ENCODE data around the gene DCST1. TPM values are rescaled to one million over a fixed set of nuclear protein-coding genes. Genes with fewer than 3 reads are reported as not detected.
"Not testable (repeated sequence)": the region's sequence is repeated elsewhere in the genome, so short reads cannot be mapped to it uniquely, and the experiment has no call there.

The DCST1 gene
- total RNA-seq: not detected

GRCh38 chr1:155033524-155033923 lies at the start of gene DCST1, which contains the start of gene DCST2:
TSS of gene DCST1 (plus strand) at chr1:155033824. CDS start at chr1:155034037, 213 bp downstream.
TSS of gene DCST2 (minus strand) at chr1:155033781. CDS start at chr1:155033701, 80 bp downstream.
- DNase-seq (no peak), ATAC-seq (no peak)
- intact Hi-C loops (cut with DNase I, micrococcal nuclease): no loop called here
- ChIA-PET POLR2A (no interaction called here), CTCF (interaction anchor here (1.0 to 1.5 kb wide), 3 partner anchors 8 to 16 kb away, joined by 3 to 6 read pairs (median 4); no protein-coding TSS in a partner anchor)
- H3K36me3 Mint-ChIP-seq (ENCODE audit: low read depth): no peaks in the 10 kb centered on the region
- no peak within 1 kb of the TSS for H3K4me3 Mint-ChIP-seq
- no peaks in the 10 kb centered on the region for H3K9me3 Mint-ChIP-seq (ENCODE audit: low read depth)
- H3K4me1 Mint-ChIP-seq: no peaks in the 10 kb centered on the region
- no peak within 1 kb of the TSS for H3K27ac Mint-ChIP-seq
- no peaks in the 10 kb centered on the region for H3K27me3 Mint-ChIP-seq

- ATAC-seq; H3K27ac Mint-ChIP-seq; H3K4me3 Mint-ChIP-seq; intact Hi-C loops (cut with DNase I, micrococcal nuclease); H3K9me3 Mint-ChIP-seq (ENCODE audit: low read depth); DNase-seq; H3K27me3 Mint-ChIP-seq: not testable (repeated sequence)
- ChIA-PET CTCF (interaction anchor here (1.1 to 6.5 kb wide), 3 partner anchors 10 to 25 kb away, joined by 3 to 82 read pairs (median 4); partner anchors contain the start of genes LENEP and PYGO2), POLR2A (interaction anchor here (0.8 kb wide), 1 partner anchor 10 kb away, joined by 6 read pairs; no protein-coding TSS in a partner anchor)
- peaks cover 23% of the 10 kb centered on the region for H3K4me1 Mint-ChIP-seq
- H3K36me3 Mint-ChIP-seq (ENCODE audit: low read depth): peaks cover 26% of the 10 kb centered on the region
These were observed 46.9 kb upstream of the DCST1 start for GRCh38 chr1:154986736-154987135.

GRCh38 chr1:154987326-154987725 lies 46.3 kb upstream of the DCST1 start:
- Mint-ChIP-seq H3K27ac (no peak overlapping the region), H3K4me3 (no peak overlapping the region), H3K27me3 (no peaks in the 10 kb centered on the region), H3K36me3 (ENCODE audit: low read depth) (peaks cover 24% of the 10 kb centered on the region), H3K4me1 (peaks cover 21% of the 10 kb centered on the region), H3K9me3 (ENCODE audit: low read depth) (no peaks in the 10 kb centered on the region)
- DNase-seq: no peak
- CTCF ChIA-PET: interaction anchor here (1.2 to 2.2 kb wide), 2 partner anchors 11 to 26 kb away, joined by 3 to 9 read pairs; partner anchors contain the start of gene PYGO2
- intact Hi-C loops (cut with DNase I, micrococcal nuclease): no loop called here
- POLR2A ChIA-PET: no interaction called here
- no peak for ATAC-seq

GRCh38 chr1:154988058-154988954 lies 45.3 kb upstream of the DCST1 start:
- ChIA-PET CTCF (interaction anchor here (1.0 to 2.2 kb wide), 5 partner anchors 10 to 52 kb away, joined by 3 to 9 read pairs (median 3); partner anchors contain the start of gene PYGO2), POLR2A (interaction anchor here (0.7 kb wide), 1 partner anchor 9 kb away, joined by 3 read pairs; no protein-coding TSS in a partner anchor)
- Mint-ChIP-seq H3K4me1 (peaks cover 19% of the 10 kb centered on the region), H3K27me3 (no peaks in the 10 kb centered on the region), H3K27ac (no peak overlapping the region), H3K36me3 (ENCODE audit: low read depth) (peaks cover 23% of the 10 kb centered on the region), H3K4me3 (no peak overlapping the region), H3K9me3 (ENCODE audit: low read depth) (no peaks in the 10 kb centered on the region)
- DNase-seq (peak; percentile 32), ATAC-seq (no peak)
- intact Hi-C loops (cut with DNase I, micrococcal nuclease): no loop called here

- CTCF ChIA-PET: interaction anchor here (1.0 to 2.2 kb wide), 2 partner anchors 9 to 27 kb away, joined by 3 to 9 read pairs; no protein-coding TSS in a partner anchor
- H3K36me3 Mint-ChIP-seq (ENCODE audit: low read depth): peaks cover 23% of the 10 kb centered on the region
These were observed 44.3 kb upstream of the DCST1 start for GRCh38 chr1:154989195-154989860.

GRCh38 chr1:154990276-154990675 lies 43.3 kb upstream of the DCST1 start:
- no peak for ATAC-seq
- intact Hi-C loops (cut with DNase I, micrococcal nuclease): no loop called here
- CTCF ChIA-PET: no interaction called here
- DNase-seq: no peak
- H3K9me3 Mint-ChIP-seq (ENCODE audit: low read depth): no peaks in the 10 kb centered on the region
- no peak overlapping the region for H3K27ac Mint-ChIP-seq
- peaks cover 9% of the 10 kb centered on the region for H3K4me1 Mint-ChIP-seq
- peaks cover 20% of the 10 kb centered on the region for H3K36me3 Mint-ChIP-seq (ENCODE audit: low read depth)
- H3K4me3 Mint-ChIP-seq: no peak overlapping the region
- H3K27me3 Mint-ChIP-seq: no peaks in the 10 kb centered on the region
- POLR2A ChIA-PET: interaction anchor here (0.6 kb wide), 1 partner anchor 234 kb away, joined by 3 read pairs; no protein-coding TSS in a partner anchor

More at GRCh38 chr1:154989195-154989860, 44.3 kb upstream of the DCST1 start:
- DNase-seq: no peak
- no peak overlapping the region for H3K27ac Mint-ChIP-seq
- no peaks in the 10 kb centered on the region for H3K27me3 Mint-ChIP-seq
- H3K9me3 Mint-ChIP-seq (ENCODE audit: low read depth): no peaks in the 10 kb centered on the region
- no peak for ATAC-seq
- H3K4me3 Mint-ChIP-seq: no peak overlapping the region
- peaks cover 15% of the 10 kb centered on the region for H3K4me1 Mint-ChIP-seq
- intact Hi-C loops (cut with DNase I, micrococcal nuclease): no loop called here
- POLR2A ChIA-PET: no interaction called here

- no peak overlapping the region for H3K4me3 Mint-ChIP-seq
- intact Hi-C loops (cut with DNase I, micrococcal nuclease): no loop called here
- H3K36me3 Mint-ChIP-seq (ENCODE audit: low read depth): peaks cover 13% of the 10 kb centered on the region
- peak; percentile 14 for ATAC-seq
- CTCF ChIA-PET: interaction anchor here (1.3 to 8.6 kb wide), 3 partner anchors 9 to 92 kb away, joined by 3 to 82 read pairs (median 6); partner anchors contain the start of gene FLAD1
- peak; percentile 24 for DNase-seq
- no peaks in the 10 kb centered on the region for H3K27me3 Mint-ChIP-seq
- no peak overlapping the region for H3K27ac Mint-ChIP-seq
- H3K9me3 Mint-ChIP-seq (ENCODE audit: low read depth): no peaks in the 10 kb centered on the region
- POLR2A ChIA-PET: interaction anchor here (0.7 to 1.3 kb wide), 2 partner anchors 19 to 37 kb away, joined by 3 to 4 read pairs; partner anchors contain the start of gene PBXIP1
- peaks cover 23% of the 10 kb centered on the region for H3K4me1 Mint-ChIP-seq
These were observed 40.7 kb upstream of the DCST1 start for GRCh38 chr1:154992721-154993571.

- H3K4me3 Mint-ChIP-seq: no peak within 1 kb of the TSS
- DNase-seq (no peak), ATAC-seq (no peak)
- peaks cover 9% of the 10 kb centered on the region for H3K36me3 Mint-ChIP-seq (ENCODE audit: low read depth)
- ChIA-PET POLR2A (interaction anchor here (1.1 to 1.3 kb wide), 2 partner anchors 14 to 20 kb away, joined by 3 to 4 read pairs; no protein-coding TSS in a partner anchor), CTCF (interaction anchor here (0.7 to 8.6 kb wide), 8 partner anchors 10 to 907 kb away, joined by 3 to 82 read pairs (median 4); partner anchors contain the start of gene FLAD1)
- H3K9me3 Mint-ChIP-seq (ENCODE audit: low read depth): no peaks in the 10 kb centered on the region
- H3K27ac Mint-ChIP-seq: no peak within 1 kb of the TSS
- H3K4me1 Mint-ChIP-seq: peaks cover 26% of the 10 kb centered on the region
- no peaks in the 10 kb centered on the region for H3K27me3 Mint-ChIP-seq
- intact Hi-C loops (cut with DNase I, micrococcal nuclease): no loop called here
These were observed 39.9 kb upstream of the DCST1 start, which contains the start of gene LENEP for GRCh38 chr1:154993572-154994268. TSS of gene LENEP (plus strand) at chr1:154993586. CDS start at chr1:154993608, 22 bp downstream.

GRCh38 chr1:154994269-154994587 lies 39.4 kb upstream of the DCST1 start:
- no peak for ATAC-seq
- POLR2A ChIA-PET: interaction anchor here (1.1 kb wide), 1 partner anchor 14 kb away, joined by 4 read pairs; no protein-coding TSS in a partner anchor
- intact Hi-C loops (cut with DNase I, micrococcal nuclease): no loop called here
- Mint-ChIP-seq H3K36me3 (ENCODE audit: low read depth) (peaks cover 5% of the 10 kb centered on the region), H3K4me1 (peaks cover 27% of the 10 kb centered on the region), H3K27me3 (no peaks in the 10 kb centered on the region), H3K9me3 (ENCODE audit: low read depth) (no peaks in the 10 kb centered on the region), H3K27ac (no peak overlapping the region), H3K4me3 (no peak overlapping the region)
- CTCF ChIA-PET: interaction anchor here (0.7 to 8.6 kb wide), 10 partner anchors 11 to 906 kb away, joined by 3 to 82 read pairs (median 4); partner anchors contain the start of genes ADAM15 and FLAD1
- no peak for DNase-seq

- no peak overlapping the region for H3K27ac Mint-ChIP-seq
- no peaks in the 10 kb centered on the region for H3K9me3 Mint-ChIP-seq (ENCODE audit: low read depth)
- CTCF ChIA-PET: interaction anchor here (0.6 to 8.6 kb wide), 12 partner anchors 11 to 906 kb away, joined by 3 to 82 read pairs (median 4); partner anchors contain the start of genes ADAM15 and FLAD1
- intact Hi-C loops (cut with DNase I, micrococcal nuclease): no loop called here
- no peak overlapping the region for H3K4me3 Mint-ChIP-seq
- POLR2A ChIA-PET: interaction anchor here (1.1 kb wide), 1 partner anchor 13 kb away, joined by 4 read pairs; no protein-coding TSS in a partner anchor
- no peaks in the 10 kb centered on the region for H3K27me3 Mint-ChIP-seq
- peaks cover 28% of the 10 kb centered on the region for H3K4me1 Mint-ChIP-seq
- no peak for ATAC-seq
- peaks cover 4% of the 10 kb centered on the region for H3K36me3 Mint-ChIP-seq (ENCODE audit: low read depth)
- no peak for DNase-seq
These were observed 39.0 kb upstream of the DCST1 start for GRCh38 chr1:154994591-154994990.

All from activated CD4-positive, alpha-beta T cell treated with anti-CD3 and anti-CD28 coated beads for 36 hours (primary cell).